Embryonic facial prominence (tissue), 1 donor: ENCODE results near the gene SEPTIN10.

ENCODE experiments used
- DNase-seq: peaks from one replicate; pipeline ENCODE4 v3.0.0-alpha.2; 2016; ENCODE audit errors: extremely low spot score

The SEPTIN10 gene

DNA sequence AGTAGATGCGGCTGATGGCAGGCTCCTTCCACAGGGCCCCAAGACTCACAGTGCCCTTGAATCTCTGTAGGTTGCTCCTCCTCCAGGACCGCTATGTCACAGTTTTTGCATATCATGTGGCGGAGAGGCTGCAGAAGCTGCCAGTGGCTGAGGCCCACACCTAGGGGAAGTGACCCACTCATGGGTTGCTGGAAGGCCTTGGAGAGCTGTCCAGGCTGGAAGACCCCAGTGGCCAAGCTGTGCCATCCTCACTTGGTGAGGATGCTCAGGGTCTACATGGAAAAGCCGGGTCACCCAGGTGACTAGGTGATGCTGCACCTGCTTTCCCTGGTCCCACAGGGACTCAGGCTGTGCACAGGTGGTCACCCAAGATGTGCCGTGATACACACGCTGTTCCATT, 90.6 kb downstream of the SEPTIN10 start:
- DNase-seq = no peak

DNA sequence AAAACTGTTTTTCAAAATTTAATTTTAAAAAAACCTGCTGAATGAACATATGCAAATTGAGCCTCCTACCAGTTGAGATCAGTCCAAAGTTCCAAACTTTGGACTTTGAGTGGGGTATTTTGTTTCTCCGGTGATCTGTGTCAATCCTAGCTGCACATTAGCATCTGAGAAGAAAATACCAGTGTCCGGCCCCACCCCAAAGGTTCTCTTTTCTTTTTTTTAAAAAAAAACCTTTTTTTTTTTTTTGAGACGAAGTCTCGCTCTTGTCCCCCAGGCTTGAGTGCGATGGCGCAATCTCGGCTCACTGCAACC, 91.7 kb downstream of the SEPTIN10 start:
- no peak for DNase-seq

DNA sequence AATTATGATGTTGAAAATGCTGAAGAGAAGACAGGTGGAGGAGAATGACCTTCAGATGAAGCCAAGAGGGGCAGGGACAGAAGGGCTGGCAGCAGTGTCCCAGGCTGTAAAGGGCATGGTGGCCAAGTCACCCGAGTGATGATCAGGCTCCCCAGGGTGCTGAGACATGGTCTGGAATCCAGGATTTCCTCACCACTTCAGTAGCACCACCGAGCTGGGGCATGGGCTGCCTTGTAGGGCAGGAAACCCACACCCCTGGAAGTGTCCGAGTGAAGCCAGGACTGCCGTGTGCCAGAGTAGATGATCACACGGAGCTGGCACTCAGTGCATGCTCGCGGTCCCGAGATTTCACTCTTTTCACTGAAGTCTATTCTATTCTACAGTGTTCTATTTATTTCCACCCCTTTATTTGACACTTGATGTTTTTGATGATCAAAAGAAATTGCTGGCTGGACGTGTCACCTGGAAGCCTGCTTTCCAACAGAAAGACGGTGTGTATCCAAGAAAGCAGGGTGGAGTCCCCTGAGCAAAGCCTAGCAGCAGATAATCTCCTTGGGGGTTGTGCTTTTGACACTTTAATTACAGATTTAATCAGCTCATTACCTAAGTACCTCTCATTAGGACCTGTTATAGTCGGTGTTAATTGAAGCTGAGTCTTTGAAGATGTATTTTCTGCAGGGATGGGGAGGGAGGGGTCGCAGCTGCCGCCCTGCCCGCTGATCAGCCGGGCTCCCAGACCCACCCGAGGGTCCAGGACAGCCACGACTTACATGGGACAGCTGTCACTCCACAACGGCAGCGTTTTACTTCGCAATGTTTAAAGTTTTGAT, 92.3 kb downstream of the SEPTIN10 start:
- DNase-seq = no peak

DNA sequence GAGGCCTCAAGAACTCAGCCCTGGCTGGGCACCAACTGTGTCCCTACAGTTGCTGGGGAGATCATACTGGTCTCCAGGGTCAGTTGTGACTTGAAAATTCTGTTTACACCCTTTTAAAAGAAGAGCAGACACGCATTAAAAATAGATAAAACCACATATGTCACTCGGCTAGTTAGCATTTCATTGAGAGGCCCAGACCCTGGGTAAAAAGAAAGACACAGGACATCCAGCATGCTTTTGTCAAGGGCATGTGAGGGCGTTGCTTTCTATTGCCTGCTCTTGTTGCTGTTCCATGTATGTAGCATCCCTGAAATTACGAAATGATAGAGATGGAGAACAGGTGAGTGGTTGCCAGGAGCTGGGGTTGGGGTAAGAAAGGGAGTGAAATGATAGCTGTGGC, 94.3 kb downstream of the SEPTIN10 start:
- DNase-seq = no peak

DNA sequence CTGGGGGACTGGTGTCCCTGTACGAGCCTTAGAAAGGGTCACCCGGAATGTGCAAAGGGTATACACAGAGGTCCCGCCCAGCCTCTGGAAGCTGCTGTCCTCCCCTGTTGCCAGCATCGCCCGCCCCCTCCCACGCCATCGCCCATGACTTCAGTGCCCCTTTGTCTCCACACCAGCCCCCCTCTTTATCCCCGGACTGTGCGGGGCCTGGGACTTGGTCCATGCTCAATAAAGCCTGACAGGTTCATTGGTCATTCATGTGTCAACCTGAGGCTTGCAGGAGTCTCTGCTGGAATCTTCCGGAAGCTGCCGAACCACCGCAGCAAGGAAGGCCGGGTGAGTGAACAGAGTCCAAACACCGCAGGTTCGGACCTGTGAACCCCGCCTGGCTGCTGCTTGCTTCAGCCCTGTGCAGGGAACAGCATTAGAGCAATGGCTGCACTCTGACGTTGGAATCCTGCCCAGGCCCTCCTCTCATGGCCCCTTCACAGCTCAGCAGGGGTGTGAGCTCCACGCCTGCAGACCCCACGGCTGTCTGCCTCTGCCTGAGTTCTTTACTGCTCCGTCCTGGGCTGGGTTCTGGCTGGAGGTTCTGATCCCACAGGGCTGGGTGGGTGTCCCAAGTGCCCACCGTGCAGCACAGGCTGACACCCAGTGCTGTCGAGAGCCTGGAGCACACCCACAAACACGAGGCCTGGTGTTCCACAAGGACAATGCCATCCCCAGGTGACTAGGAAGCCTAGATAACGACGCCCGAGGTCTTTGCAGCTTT, 96.5 kb downstream of the SEPTIN10 start:
- DNase-seq = no peak

DNA sequence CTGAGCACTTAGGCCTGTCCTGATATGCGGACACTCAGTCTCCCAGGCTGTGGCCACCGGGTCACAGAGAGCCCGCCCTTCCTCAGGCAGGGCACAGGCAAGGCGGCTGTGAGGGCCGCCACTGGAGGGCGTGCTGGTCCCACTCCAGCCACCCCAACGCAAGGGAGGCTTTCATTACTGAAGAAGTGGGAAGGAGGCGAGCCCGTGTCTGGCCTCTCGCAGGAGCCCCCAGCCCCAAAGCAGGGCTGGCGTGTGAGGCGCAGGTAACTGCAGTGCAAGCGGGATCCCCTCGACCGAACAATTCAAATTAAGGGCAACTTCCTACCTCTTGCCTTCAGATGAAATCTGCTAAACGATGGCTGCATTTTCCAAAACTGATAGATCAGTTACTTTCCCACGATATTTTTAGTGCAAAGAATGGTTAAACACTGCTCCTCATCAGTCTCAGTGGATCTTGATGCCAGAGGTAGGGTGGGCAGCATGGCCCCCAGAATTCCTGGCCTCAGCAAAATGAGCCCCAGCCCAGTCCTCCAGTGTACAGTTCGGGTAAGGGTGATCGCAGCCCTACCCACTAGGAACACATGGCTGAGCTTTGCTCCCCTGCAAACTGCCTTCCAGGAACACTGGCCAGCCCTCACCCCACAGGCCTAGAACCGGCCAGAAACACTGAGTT, 97.2 kb downstream of the SEPTIN10 start:
- no peak for DNase-seq

DNA sequence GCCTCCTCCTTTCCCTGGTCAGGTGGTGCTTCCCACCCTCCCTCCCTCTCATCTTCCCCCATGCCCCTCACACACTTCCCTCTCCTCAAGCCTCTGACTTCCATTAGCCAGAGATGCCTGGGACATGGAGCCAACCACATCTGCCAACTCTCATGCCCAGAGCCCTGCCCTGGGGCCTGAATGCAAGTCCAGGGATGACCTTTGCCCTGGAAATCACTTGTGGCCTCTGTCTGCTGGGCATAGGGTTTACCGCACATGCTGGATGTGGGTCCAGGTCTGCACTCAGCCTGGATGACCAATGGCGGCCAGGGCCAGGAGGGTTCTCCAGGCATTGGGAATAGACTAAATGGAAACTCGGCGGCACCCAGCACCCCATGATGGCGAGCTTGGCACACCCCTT, 98.9 kb downstream of the SEPTIN10 start:
- DNase-seq = no peak

DNA sequence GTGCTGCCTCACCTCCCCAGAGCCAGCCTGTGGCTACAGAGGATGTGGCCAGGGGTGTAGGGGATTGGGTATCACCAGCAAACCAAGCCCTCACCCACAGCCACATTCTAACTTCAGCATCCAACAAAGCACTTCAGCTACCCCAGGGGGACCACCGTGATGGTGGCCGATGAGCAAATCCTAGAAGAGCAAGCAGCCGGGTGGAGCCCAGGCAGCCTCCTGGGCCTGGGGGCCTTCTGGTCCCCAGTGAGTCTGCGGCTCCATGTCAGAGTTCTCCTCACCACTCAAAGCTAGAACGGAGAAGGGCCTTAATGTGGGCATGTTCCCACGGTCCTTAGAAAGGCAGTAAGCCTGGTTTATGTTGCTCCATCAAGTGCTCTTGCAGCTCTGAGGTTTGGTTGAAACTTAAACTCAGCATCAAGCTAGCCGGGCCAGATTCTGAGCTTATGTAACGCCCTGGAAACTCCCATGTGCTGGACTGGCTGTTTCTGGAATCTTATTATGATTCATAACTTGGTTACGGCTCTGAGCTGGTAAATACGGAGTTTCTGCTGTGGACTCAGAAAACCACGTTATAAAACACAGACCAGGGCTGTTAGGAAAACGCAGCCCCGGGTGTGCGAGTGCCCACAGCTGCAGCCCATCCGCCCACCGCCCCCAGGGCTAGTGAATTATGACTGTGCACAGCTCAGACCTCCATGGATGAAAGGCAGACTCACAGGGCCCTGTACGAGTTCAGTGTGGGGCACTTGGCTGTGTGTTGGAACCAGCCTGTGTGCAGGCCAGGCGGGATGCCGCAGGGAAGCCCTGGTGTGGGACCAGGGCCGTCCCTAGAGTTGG, 99.8 kb downstream of the SEPTIN10 start:
- peak; percentile 52 for DNase-seq

DNA sequence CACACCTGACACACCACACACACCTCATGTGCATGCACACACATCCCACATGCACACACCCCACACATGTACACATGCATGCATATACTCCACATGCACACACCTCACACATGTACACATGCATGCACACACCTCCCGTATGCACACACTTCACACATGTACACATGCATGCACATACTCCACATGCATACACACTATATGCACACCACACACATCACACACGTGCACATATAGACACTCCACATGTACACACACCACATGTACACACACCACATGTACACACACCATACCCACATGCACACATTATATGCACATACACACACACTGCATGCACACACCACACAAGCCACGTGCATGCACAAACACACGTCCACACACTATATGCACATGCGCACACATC, 100.5 kb downstream of the SEPTIN10 start:
- DNase-seq = no peak

DNA sequence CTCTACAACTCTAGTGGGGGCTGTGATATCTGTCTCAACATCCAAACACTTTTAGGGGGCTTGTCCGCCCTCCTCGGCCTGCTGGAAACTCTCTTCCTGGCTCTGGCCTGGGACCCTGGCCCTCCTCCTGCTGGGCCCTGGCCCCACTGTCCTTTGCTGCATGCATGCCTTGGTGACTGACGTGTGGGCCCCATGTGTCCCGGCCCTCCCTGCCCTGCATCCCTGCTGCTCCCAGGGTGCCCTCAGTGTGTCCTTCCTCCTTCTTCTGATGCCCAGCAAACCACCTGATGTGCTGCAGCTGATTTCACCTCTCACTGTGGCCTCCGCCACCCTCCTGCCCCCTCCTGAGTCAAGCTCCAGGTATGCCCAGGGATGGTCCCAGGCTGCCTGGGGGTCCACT, 101.7 kb downstream of the SEPTIN10 start:
- no peak for DNase-seq

DNA sequence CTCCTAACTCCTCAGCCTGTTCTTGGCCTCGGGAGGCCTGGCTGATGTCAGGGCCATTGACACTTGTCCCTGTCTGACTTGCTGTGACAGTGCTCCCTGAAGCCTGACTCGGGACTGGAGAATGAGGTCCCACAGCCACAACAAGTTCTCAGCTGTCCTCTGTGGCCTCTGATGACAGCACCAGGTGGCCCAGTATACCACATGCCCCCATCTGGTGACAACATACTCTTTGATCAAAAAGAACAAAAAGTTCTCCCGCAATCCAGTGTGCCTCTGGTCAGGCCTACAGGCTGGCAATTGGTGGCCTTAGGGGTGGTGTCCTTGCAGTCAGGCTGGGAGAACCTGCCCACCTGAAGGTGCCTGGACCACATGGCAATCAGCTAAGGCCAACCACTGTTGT, 102.6 kb downstream of the SEPTIN10 start:
- DNase-seq = no peak

DNA sequence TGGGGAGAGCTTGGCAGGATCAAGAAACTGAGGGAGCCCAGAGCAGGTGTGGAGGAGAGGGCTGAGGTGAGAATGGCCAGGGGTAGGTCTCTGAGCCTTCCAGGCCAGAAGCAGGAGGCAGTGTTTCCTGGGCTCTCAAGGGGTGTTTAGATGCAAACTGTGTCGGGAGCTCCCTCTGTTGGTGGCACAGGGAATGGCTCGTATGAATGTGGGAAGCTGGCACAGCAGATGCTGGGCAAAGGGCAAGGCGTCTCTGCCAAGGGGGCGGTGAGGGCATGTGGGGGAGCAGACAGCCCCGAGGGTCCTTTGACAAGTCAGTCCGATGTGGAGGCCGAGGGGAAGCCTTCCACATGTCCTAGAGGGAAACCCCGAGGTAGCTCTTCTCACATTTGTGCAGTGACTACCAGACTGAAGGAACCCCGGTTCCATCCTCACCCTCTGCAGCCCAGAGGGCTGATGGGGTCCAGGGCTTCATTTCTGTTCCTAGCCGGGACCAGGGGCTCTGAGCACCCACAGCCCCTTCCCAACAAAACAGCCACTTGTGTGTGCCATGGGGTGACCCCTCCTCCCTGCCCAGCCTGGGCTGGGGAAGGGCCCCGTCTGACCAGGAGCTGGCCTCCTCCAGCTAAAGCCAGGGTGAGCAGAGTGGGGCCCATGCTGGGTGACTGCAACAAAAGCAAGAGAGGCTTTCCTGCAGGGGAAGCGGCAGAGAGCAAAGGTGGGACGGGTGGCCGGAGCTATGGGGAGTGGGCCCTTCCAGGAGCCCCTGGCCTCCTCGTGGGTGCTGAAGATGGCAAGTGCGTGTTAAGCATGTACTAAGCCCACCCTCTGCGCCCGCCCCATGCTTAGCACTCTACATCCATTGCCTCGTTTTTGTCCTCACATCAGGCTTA, 103.4 kb downstream of the SEPTIN10 start:
- DNase-seq = no peak

DNA sequence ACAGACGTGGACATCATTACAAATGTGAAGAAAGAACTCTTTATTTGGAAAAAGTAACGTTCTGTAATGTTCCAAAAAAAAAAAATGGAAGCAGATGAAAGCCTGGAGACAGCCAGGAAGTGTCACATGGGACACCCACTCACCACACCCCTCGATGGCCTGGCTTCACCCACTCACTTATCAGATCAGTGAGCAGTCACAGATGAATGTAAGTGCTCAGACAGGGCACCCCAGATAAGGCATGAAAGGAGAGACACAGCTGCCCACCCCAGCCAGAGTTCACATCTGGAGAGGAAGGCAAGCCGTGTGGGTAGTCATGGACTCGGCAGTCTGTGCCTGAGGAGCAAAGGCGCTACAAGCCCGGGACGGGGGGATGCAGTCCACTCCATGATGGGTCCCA, 105.2 kb downstream of the SEPTIN10 start:
- DNase-seq = no peak

DNA sequence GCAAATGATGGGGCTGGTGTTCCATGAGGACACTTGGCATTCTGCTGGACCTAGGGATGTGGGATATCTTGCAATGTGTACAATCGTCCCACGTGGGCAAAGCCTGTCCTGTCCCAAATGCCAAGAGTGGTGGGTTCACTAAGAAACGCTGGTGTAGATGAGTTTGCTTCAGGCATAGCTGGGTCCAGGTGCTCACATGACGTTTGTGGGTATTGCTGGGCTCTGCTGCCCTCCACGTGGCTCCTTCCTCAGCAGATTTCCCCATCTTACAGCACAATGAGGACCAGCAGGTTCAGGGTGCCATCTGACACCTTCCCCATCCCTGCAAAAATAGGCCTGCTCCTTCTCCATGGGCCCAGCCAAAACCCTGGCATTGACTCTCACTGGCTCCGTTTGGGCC, 105.9 kb downstream of the SEPTIN10 start:
- no peak for DNase-seq

DNA sequence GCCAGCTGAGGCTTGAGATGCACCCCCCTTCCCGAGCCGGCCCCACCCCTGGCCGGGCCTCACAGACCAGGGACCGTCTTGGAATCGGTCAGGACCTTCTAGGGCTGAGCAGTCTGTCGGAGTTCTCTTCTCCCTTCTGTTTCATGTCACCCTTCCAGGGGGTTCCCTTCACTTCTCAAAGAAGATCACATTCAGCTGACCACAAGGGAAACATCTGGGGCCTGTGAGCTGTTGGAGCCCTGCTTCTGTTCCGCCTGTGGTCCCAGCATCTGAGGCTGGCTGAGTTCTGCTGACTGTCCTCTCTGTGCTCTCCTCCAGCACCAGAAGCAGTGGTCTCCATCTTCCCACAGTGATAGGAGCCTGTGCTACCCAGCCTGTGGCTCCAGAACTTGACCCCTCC, 106.5 kb downstream of the SEPTIN10 start:
- no peak for DNase-seq

DNA sequence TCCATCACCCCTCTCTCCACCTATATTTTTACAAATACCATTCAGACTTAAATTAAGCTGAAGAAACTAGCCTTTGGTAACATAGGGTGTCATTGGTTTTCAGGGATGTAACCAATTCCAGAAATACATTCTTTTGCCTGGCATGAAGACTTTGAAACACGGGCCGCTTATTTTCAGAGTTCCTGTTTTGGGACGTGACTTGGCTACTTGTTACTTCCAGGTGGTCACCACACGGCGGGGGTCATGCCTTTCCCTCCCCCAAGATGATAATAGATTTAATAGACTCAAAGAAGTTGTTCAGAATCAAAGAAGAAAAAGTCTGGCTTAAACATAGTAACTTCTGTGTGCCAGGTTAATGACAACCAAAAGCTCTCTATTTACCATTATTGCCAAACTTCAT, 110.6 kb downstream of the SEPTIN10 start:
- DNase-seq = no peak

DNA sequence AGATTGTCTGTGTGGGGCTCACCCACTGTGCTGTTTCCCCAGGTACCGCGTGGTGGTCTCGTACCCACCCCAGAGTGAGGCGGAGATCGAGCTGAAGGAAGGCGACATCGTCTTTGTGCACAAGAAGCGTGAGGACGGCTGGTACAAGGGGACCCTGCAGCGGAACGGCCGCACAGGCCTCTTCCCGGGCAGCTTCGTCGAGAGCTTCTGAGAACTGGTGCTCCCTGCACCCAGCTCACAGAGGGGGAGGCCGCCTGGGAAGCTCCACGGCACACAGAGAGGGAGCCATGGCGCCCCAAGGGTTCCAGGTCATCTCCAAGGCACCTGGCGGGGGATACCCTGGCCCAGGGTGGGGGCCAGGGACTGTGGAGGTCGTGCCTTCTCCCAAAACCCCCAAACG, 112.3 kb downstream of the SEPTIN10 start:
- no peak for DNase-seq

DNA sequence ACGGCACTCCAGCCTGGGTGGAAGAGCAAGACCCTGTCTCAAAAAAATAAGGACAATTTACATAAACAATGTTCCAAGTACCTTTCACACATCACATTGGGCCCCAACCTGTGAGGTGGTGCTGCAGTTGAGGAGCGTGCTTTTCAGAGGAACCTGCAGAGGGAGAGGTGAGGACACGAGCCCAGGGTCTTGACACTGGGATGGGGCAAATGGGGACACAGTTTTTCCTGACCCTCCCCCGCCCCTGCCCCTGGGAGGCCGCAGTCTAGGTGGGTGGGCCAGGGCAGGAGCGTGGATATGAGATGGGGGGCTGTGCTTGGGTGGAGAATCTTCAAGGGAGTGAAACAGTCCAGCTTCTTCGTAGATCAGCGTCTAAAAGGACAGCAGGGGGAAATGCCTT, 112.9 kb downstream of the SEPTIN10 start:
- DNase-seq = no peak

DNA sequence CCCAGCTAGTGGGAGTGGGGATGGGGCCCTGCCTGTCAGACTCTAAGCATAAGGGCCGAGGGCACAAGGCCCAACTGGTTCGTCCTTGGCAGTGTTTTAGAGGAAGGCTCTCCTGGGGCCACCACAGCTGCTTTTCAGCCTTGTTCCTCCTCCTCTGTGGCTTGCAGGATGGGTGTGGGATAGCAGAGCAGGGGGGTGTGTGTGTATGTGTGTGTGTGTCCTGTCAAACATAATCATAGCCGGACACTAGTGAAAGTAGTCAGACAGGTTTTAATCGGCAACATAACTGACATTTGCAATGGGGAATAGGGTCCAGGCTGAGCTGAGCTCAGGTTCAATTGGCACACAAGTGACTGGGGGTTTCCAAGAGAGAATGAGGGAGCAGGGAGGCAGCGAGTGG, 114.2 kb downstream of the SEPTIN10 start:
- DNase-seq = no peak

DNA sequence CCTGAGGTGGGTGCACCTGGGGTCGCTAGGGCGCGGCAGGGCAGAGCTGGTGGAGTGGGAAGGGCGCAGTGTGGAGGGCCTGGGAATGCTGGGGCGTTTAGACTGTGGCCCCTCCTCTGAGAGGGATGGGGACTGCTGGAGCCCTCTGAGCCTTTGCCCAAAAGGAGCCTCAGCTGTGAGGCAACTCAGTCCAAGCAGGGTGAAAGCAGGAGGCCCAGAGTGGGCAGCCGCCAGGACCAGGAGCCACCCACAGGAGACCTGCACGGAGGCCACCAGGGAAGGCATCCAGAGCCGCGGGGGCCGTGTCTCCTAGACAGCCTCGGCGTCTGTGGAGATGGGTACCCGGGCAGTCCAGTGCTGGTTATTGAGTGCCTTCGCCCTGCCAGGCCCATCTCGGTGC, 114.9 kb downstream of the SEPTIN10 start:
- no peak for DNase-seq
